ENCODE results near the gene CARS1. TPM values are rescaled to one million over a fixed set of nuclear protein-coding genes. Genes with fewer than 3 reads are reported as not detected.

CARS1 gene
- total and polyA plus RNA-seq, 7 experiments from 2014 or later = 23.9 to 70.4 (median 38.5) TPM

GRCh38 chr11:3030289-3031070 lies 26.7 kb downstream of the CARS1 start:
- DNase-seq (no peak), ATAC-seq (peak; percentile 29)
- Mint-ChIP-seq H3K27me3 (no peaks in the 10 kb centered on the region), H3K27ac (peak overlapping the region in 5 of 9 donors; percentile 2 to 37 (median 8)), H3K36me3 (peaks cover 17 to 60% (median 27%) of the 10 kb centered on the region in 5 donors), H3K4me3 (no peak overlapping the region), H3K9me3 (peaks cover 0 to 2% (median 0%) of the 10 kb centered on the region in 11 donors), H3K4me1 (peaks cover 0 to 24% (median 5%) of the 10 kb centered on the region in 7 donors)
- peaks cover 3 to 60% (median 10%) of the 10 kb centered on the region in 3 experiments for H3K36me3 ChIP-seq (ENCODE audit: control insufficient read depth in 2 of 3, insufficient read depth in 3 of 3, low read length in 3 of 3)
- H3K4me1 ChIP-seq (ENCODE audit: control insufficient read depth in 2 of 2, insufficient read depth in 2 of 2, low read length in 2 of 2) = no peaks in the 10 kb centered on the region
- H3K27ac ChIP-seq (ENCODE audit: low read depth, low read length) = no peak overlapping the region
- intact Hi-C loops (cut with micrococcal nuclease) = no loop called here
- no peak overlapping the region for H3K4me3 ChIP-seq (ENCODE audit: low read length)
- ChIA-PET POLR2A (no interaction called here), CTCF (interaction anchor here (0.8 kb wide), 1 partner anchor 81 kb away, joined by 3 read pairs; no protein-coding TSS in a partner anchor)
- H3K27me3 ChIP-seq (ENCODE audit: control insufficient read depth in 2 of 2, insufficient read depth in 2 of 2, low read length in 2 of 2) = no peaks in the 10 kb centered on the region
- H3K9me3 ChIP-seq (ENCODE audit: control insufficient read depth in 2 of 3, low read length in 3 of 3) = no peaks in the 10 kb centered on the region

GRCh38 chr11:3028813-3029212 lies 28.4 kb downstream of the CARS1 start:
- no peaks in the 10 kb centered on the region for H3K27me3 Mint-ChIP-seq
- peak overlapping the region in 1 of 9 donors; percentile 55 for H3K27ac Mint-ChIP-seq
- H3K4me1 ChIP-seq (ENCODE audit: control insufficient read depth in 2 of 2, insufficient read depth in 2 of 2, low read length in 2 of 2) = no peaks in the 10 kb centered on the region
- no peak overlapping the region for H3K27ac ChIP-seq (ENCODE audit: low read depth, low read length)
- H3K36me3 Mint-ChIP-seq = peaks cover 13 to 54% (median 23%) of the 10 kb centered on the region in 5 donors
- DNase-seq (no peak), ATAC-seq (no peak)
- H3K36me3 ChIP-seq (ENCODE audit: control insufficient read depth in 2 of 3, insufficient read depth in 3 of 3, low read length in 3 of 3) = peaks cover 3 to 59% (median 10%) of the 10 kb centered on the region in 3 experiments
- no peak overlapping the region for H3K4me3 Mint-ChIP-seq
- H3K9me3 ChIP-seq (ENCODE audit: control insufficient read depth in 2 of 3, low read length in 3 of 3) = no peaks in the 10 kb centered on the region
- CTCF ChIA-PET = interaction anchor here (0.7 kb wide), 1 partner anchor 63 kb away, joined by 3 read pairs; no protein-coding TSS in a partner anchor
- peaks cover 0 to 24% (median 5%) of the 10 kb centered on the region in 7 donors for H3K4me1 Mint-ChIP-seq
- H3K27me3 ChIP-seq (ENCODE audit: control insufficient read depth in 2 of 2, insufficient read depth in 2 of 2, low read length in 2 of 2) = no peaks in the 10 kb centered on the region
- POLR2A ChIA-PET = no interaction called here
- no peak overlapping the region for H3K4me3 ChIP-seq (ENCODE audit: low read length)
- intact Hi-C loops (cut with micrococcal nuclease) = no loop called here
- H3K9me3 Mint-ChIP-seq = peaks cover 0 to 2% (median 0%) of the 10 kb centered on the region in 11 donors

- no peak overlapping the region for H3K27ac Mint-ChIP-seq
- H3K4me1 ChIP-seq (ENCODE audit: control insufficient read depth in 2 of 2, insufficient read depth in 2 of 2, low read length in 2 of 2) = peaks cover 0 to 14% of the 10 kb centered on the region in 2 donors
- H3K4me1 Mint-ChIP-seq = peaks cover 16 to 35% (median 24%) of the 10 kb centered on the region in 7 donors
- H3K36me3 ChIP-seq (ENCODE audit: control insufficient read depth in 2 of 3, insufficient read depth in 3 of 3, low read length in 3 of 3) = peaks cover 3 to 49% (median 10%) of the 10 kb centered on the region in 3 experiments
- H3K4me3 Mint-ChIP-seq = no peak overlapping the region
- ChIA-PET POLR2A (no interaction called here), CTCF (interaction anchor here (1.0 kb wide), 1 partner anchor 12 kb away, joined by 3 read pairs; no protein-coding TSS in a partner anchor)
- no peak for DNase-seq
- peaks cover 0 to 2% (median 0%) of the 10 kb centered on the region in 11 donors for H3K9me3 Mint-ChIP-seq
- no peaks in the 10 kb centered on the region for H3K9me3 ChIP-seq (ENCODE audit: control insufficient read depth in 2 of 3, low read length in 3 of 3)
- no peak overlapping the region for H3K27ac ChIP-seq (ENCODE audit: low read depth, low read length)
- peaks cover 13 to 40% (median 23%) of the 10 kb centered on the region in 5 donors for H3K36me3 Mint-ChIP-seq
- H3K4me3 ChIP-seq (ENCODE audit: low read length) = no peak overlapping the region
- H3K27me3 Mint-ChIP-seq = no peaks in the 10 kb centered on the region
- no peaks in the 10 kb centered on the region for H3K27me3 ChIP-seq (ENCODE audit: control insufficient read depth in 2 of 2, insufficient read depth in 2 of 2, low read length in 2 of 2)
- no peak for ATAC-seq
- intact Hi-C loops (cut with micrococcal nuclease) = no loop called here
These were observed 30.4 kb downstream of the CARS1 start for GRCh38 chr11:3026803-3027202.

- Histone ChIP-seq H3K27me3 (ENCODE audit: control insufficient read depth in 2 of 2, insufficient read depth in 2 of 2, low read length in 2 of 2) (no peaks in the 10 kb centered on the region), H3K36me3 (ENCODE audit: control insufficient read depth in 2 of 3, insufficient read depth in 3 of 3, low read length in 3 of 3) (peaks cover 0 to 45% (median 3%) of the 10 kb centered on the region in 3 experiments), H3K4me3 (ENCODE audit: low read length) (no peak overlapping the region), H3K4me1 (ENCODE audit: control insufficient read depth in 2 of 2, insufficient read depth in 2 of 2, low read length in 2 of 2) (peaks cover 0 to 17% of the 10 kb centered on the region in 2 donors), H3K9me3 (ENCODE audit: control insufficient read depth in 2 of 3, low read length in 3 of 3) (no peaks in the 10 kb centered on the region), H3K27ac (ENCODE audit: low read depth, low read length) (peak overlapping the region; percentile 37)
- DNase-seq (no peak), ATAC-seq (no peak)
- ChIA-PET CTCF (interaction anchor here (0.8 to 4.1 kb wide), 5 partner anchors 15 to 490 kb away, joined by 3 to 43 read pairs (median 4); no protein-coding TSS in a partner anchor), POLR2A (interaction anchor here (0.6 to 1.6 kb wide), 4 partner anchors 33 to 488 kb away, joined by 3 to 5 read pairs (median 4); no protein-coding TSS in a partner anchor)
- H3K27ac Mint-ChIP-seq = peak overlapping the region; percentile 30 to 88 (median 78)
- intact Hi-C loops (cut with micrococcal nuclease) = loop anchor here in 1 of 2 donors (1.0 kb wide), 1 partner anchor 9 kb away; no protein-coding TSS in a partner anchor
- H3K4me3 Mint-ChIP-seq = peak overlapping the region in 5 of 10 donors; percentile 12 to 62 (median 57)
- peaks cover 21 to 46% (median 37%) of the 10 kb centered on the region in 7 donors for H3K4me1 Mint-ChIP-seq
- H3K9me3 Mint-ChIP-seq = peaks cover 0 to under 1% (median 0%) of the 10 kb centered on the region in 11 donors
- peaks cover 4 to 23% (median 8%) of the 10 kb centered on the region in 5 donors for H3K36me3 Mint-ChIP-seq
- H3K27me3 Mint-ChIP-seq = no peaks in the 10 kb centered on the region
These were observed 34.2 kb downstream of the CARS1 start for GRCh38 chr11:3022982-3023381.

GRCh38 chr11:3022300-3022967 lies 34.8 kb downstream of the CARS1 start:
- intact Hi-C loops (cut with micrococcal nuclease) = loop anchor here in 1 of 2 donors (1.0 kb wide), 1 partner anchor 8 kb away; no protein-coding TSS in a partner anchor
- peak in 4 of 9 donors; percentile 11 to 25 (median 17) for DNase-seq
- peak overlapping the region; percentile 30 to 88 (median 78) for H3K27ac Mint-ChIP-seq
- peaks cover 0 to 17% of the 10 kb centered on the region in 2 donors for H3K4me1 ChIP-seq (ENCODE audit: control insufficient read depth in 2 of 2, insufficient read depth in 2 of 2, low read length in 2 of 2)
- H3K36me3 Mint-ChIP-seq = peaks cover 4 to 26% (median 11%) of the 10 kb centered on the region in 5 donors
- H3K27ac ChIP-seq (ENCODE audit: low read depth, low read length) = peak overlapping the region; percentile 37
- no peak overlapping the region for H3K4me3 ChIP-seq (ENCODE audit: low read length)
- H3K4me3 Mint-ChIP-seq = peak overlapping the region in 9 of 10 donors; percentile 25 to 61 (median 56)
- H3K9me3 Mint-ChIP-seq = no peaks in the 10 kb centered on the region
- ATAC-seq = peak; percentile 69
- POLR2A ChIA-PET = interaction anchor here (1.0 to 1.6 kb wide), 3 partner anchors 33 to 47 kb away, joined by 3 to 5 read pairs (median 4); no protein-coding TSS in a partner anchor
- H3K27me3 Mint-ChIP-seq = no peaks in the 10 kb centered on the region
- CTCF ChIA-PET = interaction anchor here (0.8 to 4.1 kb wide), 4 partner anchors 15 to 47 kb away, joined by 3 to 43 read pairs (median 5); no protein-coding TSS in a partner anchor
- H3K4me1 Mint-ChIP-seq = peaks cover 21 to 46% (median 40%) of the 10 kb centered on the region in 7 donors
- H3K9me3 ChIP-seq (ENCODE audit: control insufficient read depth in 2 of 3, low read length in 3 of 3) = no peaks in the 10 kb centered on the region
- H3K27me3 ChIP-seq (ENCODE audit: control insufficient read depth in 2 of 2, insufficient read depth in 2 of 2, low read length in 2 of 2) = no peaks in the 10 kb centered on the region
- H3K36me3 ChIP-seq (ENCODE audit: control insufficient read depth in 2 of 3, insufficient read depth in 3 of 3, low read length in 3 of 3) = peaks cover 3 to 51% (median 3%) of the 10 kb centered on the region in 3 experiments

GRCh38 chr11:3021125-3021524 lies 36.1 kb downstream of the CARS1 start:
- DNase-seq = peak in 7 of 9 donors; percentile 37 to 60 (median 48)
- ChIA-PET POLR2A (interaction anchor here (0.6 to 1.5 kb wide), 5 partner anchors 32 to 128 kb away, joined by 3 to 5 read pairs (median 4); no protein-coding TSS in a partner anchor), CTCF (interaction anchor here (0.6 to 4.1 kb wide), 8 partner anchors 28 to 489 kb away, joined by 3 to 43 read pairs (median 4); no protein-coding TSS in a partner anchor)
- Histone ChIP-seq H3K27ac (ENCODE audit: low read depth, low read length) (no peak overlapping the region), H3K27me3 (ENCODE audit: control insufficient read depth in 2 of 2, insufficient read depth in 2 of 2, low read length in 2 of 2) (no peaks in the 10 kb centered on the region), H3K9me3 (ENCODE audit: control insufficient read depth in 2 of 3, low read length in 3 of 3) (no peaks in the 10 kb centered on the region), H3K4me3 (ENCODE audit: low read length) (no peak overlapping the region), H3K36me3 (ENCODE audit: control insufficient read depth in 2 of 3, insufficient read depth in 3 of 3, low read length in 3 of 3) (peaks cover 3 to 47% (median 3%) of the 10 kb centered on the region in 3 experiments), H3K4me1 (ENCODE audit: control insufficient read depth in 2 of 2, insufficient read depth in 2 of 2, low read length in 2 of 2) (peaks cover 0 to 27% of the 10 kb centered on the region in 2 donors)
- H3K9me3 Mint-ChIP-seq = no peaks in the 10 kb centered on the region
- H3K27ac Mint-ChIP-seq = peak overlapping the region in 2 of 9 donors; percentile 38 to 78
- intact Hi-C loops (cut with micrococcal nuclease) = loop anchor here (1.0 kb wide), 4 partner anchors 29 to 488 kb away; partner anchors contain the start of gene NAP1L4 (in 1 of the 2)
- H3K4me3 Mint-ChIP-seq = no peak overlapping the region
- H3K4me1 Mint-ChIP-seq = peaks cover 21 to 54% (median 46%) of the 10 kb centered on the region in 7 donors
- peak; percentile 81 for ATAC-seq
- no peaks in the 10 kb centered on the region for H3K27me3 Mint-ChIP-seq
- peaks cover 4 to 28% (median 7%) of the 10 kb centered on the region in 5 donors for H3K36me3 Mint-ChIP-seq
